H9 (cell line): ENCODE results near the gene WFDC12. TPM values are rescaled to one million over a fixed set of nuclear protein-coding genes. Genes with fewer than 3 reads are reported as not detected.

ENCODE experiments used
- DNase-seq: peaks from one replicate; pipeline ENCODE4 v3.0.0-alpha.2; 2017
- H2AFZ ChIP-seq: one replicate; pipeline ENCODE4 v1.6.1; 2013; ENCODE audit warnings: mild to moderate bottlenecking, low read length, control low read depth, moderate library complexity
- H2AK5ac ChIP-seq: 2 replicates; pipeline ENCODE4 v1.6.1; 2013; ENCODE audit warnings: low read length, control low read depth, mixed read lengths; ENCODE audit not compliant: insufficient read length
- H2BK120ac ChIP-seq: one replicate; pipeline ENCODE4 v1.6.1; 2013; ENCODE audit warnings: low read depth, mild to moderate bottlenecking, low read length, control low read depth, inconsistent platforms; ENCODE audit not compliant: poor library complexity, severe bottlenecking
- H2BK12ac ChIP-seq: 2 replicates; pipeline ENCODE4 v1.6.1; 2013; ENCODE audit warnings: low read length, control low read depth, mixed read lengths, low read depth; ENCODE audit not compliant: insufficient read length
- H2BK15ac ChIP-seq: 2 replicates; pipeline ENCODE4 v1.6.1; 2013; ENCODE audit warnings: low read depth, low read length, control low read depth
- H2BK20ac ChIP-seq: one replicate; pipeline ENCODE4 v1.6.1; 2013; ENCODE audit warnings: low read depth, mild to moderate bottlenecking, low read length, control low read depth, inconsistent platforms; ENCODE audit not compliant: poor library complexity, severe bottlenecking
- H2BK5ac ChIP-seq: 2 replicates; pipeline ENCODE4 v1.6.1; 2013; ENCODE audit warnings: low read length, control low read depth, mixed read lengths; ENCODE audit not compliant: insufficient read length
- H3K14ac ChIP-seq: 2 replicates; pipeline ENCODE4 v1.6.1; 2013; ENCODE audit warnings: low read length, control low read depth; ENCODE audit not compliant: insufficient read depth
- H3K18ac ChIP-seq: 2 replicates; pipeline ENCODE4 v1.6.1; 2013; ENCODE audit warnings: low read depth, mild to moderate bottlenecking, mixed read lengths, low read length, control low read depth; ENCODE audit not compliant: insufficient read length
- H3K23ac ChIP-seq: 2 replicates; pipeline ENCODE4 v1.6.1; 2013; ENCODE audit warnings: low read length, control low read depth, mixed read lengths, low read depth; ENCODE audit not compliant: insufficient read length
- H3K23me2 ChIP-seq: 2 replicates; pipeline ENCODE4 v1.6.1; 2013; ENCODE audit warnings: low read depth, mild to moderate bottlenecking, mixed read lengths, low read length, control low read depth; ENCODE audit not compliant: insufficient read length, poor library complexity, severe bottlenecking
- H3K27ac ChIP-seq: 2 replicates; pipeline ENCODE4 v1.5.1; 2013; ENCODE audit warnings: low read length, control low read depth, mixed read lengths, low read depth; ENCODE audit not compliant: insufficient read length
- H3K27me3 ChIP-seq: 2 replicates; pipeline ENCODE4 v1.6.1; 2013; ENCODE audit warnings: low read length, control low read depth, inconsistent platforms; ENCODE audit not compliant: insufficient read depth
- H3K4ac ChIP-seq: 2 replicates; pipeline ENCODE4 v1.6.1; 2013; ENCODE audit warnings: low read depth, mild to moderate bottlenecking, control low read depth, inconsistent platforms, low read length, moderate library complexity
- H3K4me1 ChIP-seq: 2 replicates; pipeline ENCODE4 v1.6.1; 2013; ENCODE audit warnings: low read length, control low read depth, inconsistent platforms; ENCODE audit not compliant: insufficient read depth
- H3K4me2 ChIP-seq: 2 replicates; pipeline ENCODE4 v1.6.1; 2013; ENCODE audit warnings: low read length, control low read depth, mixed read lengths; ENCODE audit not compliant: insufficient read length, insufficient read depth
- H3K56ac ChIP-seq: 2 replicates; pipeline ENCODE4 v1.6.1; 2013; ENCODE audit warnings: low read depth, mild to moderate bottlenecking, mixed read lengths, low read length, control low read depth; ENCODE audit not compliant: insufficient read length
- H3K79me1 ChIP-seq: 2 replicates; pipeline ENCODE4 v1.6.1; 2013; ENCODE audit warnings: low read depth, mild to moderate bottlenecking, moderate library complexity, low read length, control low read depth, inconsistent platforms; ENCODE audit not compliant: insufficient read depth, poor library complexity, severe bottlenecking
- H3K79me2 ChIP-seq: 2 replicates; pipeline ENCODE4 v1.6.1; 2013; ENCODE audit warnings: low read length, control low read depth, inconsistent platforms; ENCODE audit not compliant: insufficient read depth
- H3K9ac ChIP-seq: 2 replicates; pipeline ENCODE4 v1.6.1; 2013; ENCODE audit warnings: low read length, control low read depth, mixed read lengths; ENCODE audit not compliant: insufficient read length; ENCODE audit errors: extremely low read depth
- H3K9me3 ChIP-seq: one replicate; pipeline ENCODE4 v1.6.1; 2013; ENCODE audit warnings: low read depth, low read length, inconsistent platforms; ENCODE audit not compliant: control insufficient read depth
- H3T11ph ChIP-seq: one replicate; pipeline ENCODE4 v1.6.1; 2013; ENCODE audit warnings: mild to moderate bottlenecking, low read length, control low read depth, inconsistent platforms
- H4K20me1 ChIP-seq: one replicate; pipeline ENCODE4 v1.6.1; 2013; ENCODE audit not compliant: control insufficient read depth, insufficient read length, insufficient read depth
- H4K5ac ChIP-seq: 2 replicates; pipeline ENCODE4 v1.6.1; 2013; ENCODE audit warnings: low read depth, mild to moderate bottlenecking, mixed read lengths, low read length, control low read depth; ENCODE audit not compliant: insufficient read length
- H4K8ac ChIP-seq: replicated peaks from 2 replicates; pipeline ENCODE4 v1.6.1; 2013; ENCODE audit warnings: low read length, control low read depth, mixed read lengths, low read depth; ENCODE audit not compliant: insufficient read length
- H4K91ac ChIP-seq: 2 replicates; pipeline ENCODE4 v1.6.1; 2013; ENCODE audit warnings: low read depth, mild to moderate bottlenecking, moderate library complexity, mixed read lengths, low read length, control low read depth; ENCODE audit not compliant: insufficient read length
- H3K27ac Mint-ChIP-seq, 3 experiments: 2 replicates in 2 of 3; 3 replicates in 1 of 3; pipeline ENCODE4 v1.8.0; 2020 to 2021; ENCODE audit warnings: mixed read lengths in 3 of 3, mild to moderate bottlenecking in 1 of 3, moderate library complexity in 1 of 3
- H3K27me3 Mint-ChIP-seq: 2 replicates; pipeline ENCODE4 v1.8.0; 2021; ENCODE audit warnings: low read depth, mild to moderate bottlenecking, moderate library complexity, mixed read lengths
- H3K36me3 Mint-ChIP-seq, 3 experiments: 2 replicates in 2 of 3; 3 replicates in 1 of 3; pipeline ENCODE4 v1.8.0; 2020 to 2021; ENCODE audit warnings: low read depth in 3 of 3, mixed read lengths in 3 of 3; ENCODE audit not compliant: insufficient read depth in 1 of 3
- H3K4me1 Mint-ChIP-seq, 2 experiments: 2 replicates each; pipeline ENCODE4 v1.8.0; 2020; ENCODE audit warnings: mixed read lengths in 2 of 2
- H3K4me3 Mint-ChIP-seq, 2 experiments: 2 replicates in 1 of 2; 3 replicates in 1 of 2; pipeline ENCODE4 v1.8.0; 2020 to 2021; ENCODE audit warnings: mild to moderate bottlenecking in 2 of 2, mixed read lengths in 2 of 2, moderate library complexity in 1 of 2
- H3K9me3 Mint-ChIP-seq, 2 experiments: 2 replicates in 1 of 2; 3 replicates in 1 of 2; pipeline ENCODE4 v1.8.0; 2020; ENCODE audit warnings: mild to moderate bottlenecking in 2 of 2, mixed read lengths in 2 of 2, moderate library complexity in 1 of 2
- WGBS: extraction: QIAGEN DNeasy Blood & Tissue Kit; methylation state at CpG from one replicate; pipeline ENCODE4 v1.1.7; 2013; ENCODE audit warnings: missing lambda C conversion rate, low lambda C conversion rate, mixed read lengths; ENCODE audit not compliant: insufficient read length; ENCODE audit errors: extremely low coverage; 5-methylcytosine and 5-hydroxymethylcytosine counted together
- total RNA-seq: library from RNA; stranded (reverse); gene quantifications from 2 replicates; pipeline ENCODE4 v1.2.1, GENCODE V29; 2021
- TF ChIP-seq, protein P1 (sequence below): fragments of 200-600 bp; sonication (generic); conservative IDR thresholded peaks from 3 replicates; pipeline ENCODE4 v1.8.0; 2021; ENCODE audit warnings: antibody characterized with exemption, mild to moderate bottlenecking

Gene WFDC12
- total RNA-seq, 1 experiment from 2014 or later: not detected

DNA sequence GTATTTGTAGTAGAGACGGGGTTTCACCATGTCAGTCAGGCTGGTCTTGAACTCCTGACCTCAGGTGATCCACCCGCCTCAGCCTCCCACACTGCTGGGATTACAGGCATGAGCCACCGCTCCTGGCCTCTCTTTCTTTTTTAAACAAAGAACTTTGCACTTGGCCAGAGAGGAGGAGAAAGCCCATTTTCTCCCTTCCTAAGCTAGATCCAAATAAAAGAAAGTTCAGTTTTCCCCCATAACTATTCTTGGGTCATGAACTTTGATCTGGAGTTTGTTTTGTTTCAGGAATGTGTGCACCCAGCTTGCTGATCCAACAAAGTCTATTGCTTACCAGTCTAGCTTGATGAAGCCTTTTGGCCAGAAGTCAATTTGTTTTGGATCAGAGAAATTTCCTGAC lies 46.7 kb downstream of the WFDC12 start:
- Mint-ChIP-seq H3K4me1 (peaks cover 15 to 17% of the 10 kb centered on the region in 2 experiments), H3K36me3 (peaks cover 17 to 55% (median 33%) of the 10 kb centered on the region in 3 experiments), H3K27ac (peak overlapping the region in 1 of 3 experiments; percentile 49; a peak in 1 of 7 replicates), H3K4me3 (no peak overlapping the region), H3K9me3 (peaks cover 5 to 10% of the 10 kb centered on the region in 2 experiments; a peak in 4 of 5 replicates), H3K27me3 (no peaks in the 10 kb centered on the region)
- Histone ChIP-seq H3T11ph (no peak overlapping the region), H4K8ac (no peak overlapping the region), H4K5ac (no peak overlapping the region), H3K4ac (no peak overlapping the region), H2AFZ (no peak overlapping the region), H3K4me1 (peaks cover 7% of the 10 kb centered on the region; the same call in 1 of the 2 replicates), H3K18ac (no peak overlapping the region), H2BK5ac (no peak overlapping the region), H2BK120ac (no peak overlapping the region), H2AK5ac (no peak overlapping the region), H3K27me3 (no peaks in the 10 kb centered on the region), H3K9me3 (peaks cover 4% of the 10 kb centered on the region), H3K4me2 (no peak overlapping the region), H2BK20ac (no peak overlapping the region), H3K79me2 (no peaks in the 10 kb centered on the region), H3K27ac (no peak overlapping the region), H2BK12ac (no peak overlapping the region), H3K56ac (no peak overlapping the region), H4K91ac (no peak overlapping the region), H3K79me1 (no peaks in the 10 kb centered on the region), H3K23ac (no peak overlapping the region), H2BK15ac (no peak overlapping the region), H4K20me1 (no peaks in the 10 kb centered on the region), H3K14ac (no peak overlapping the region), H3K9ac (no peak overlapping the region), H3K23me2 (no peaks in the 10 kb centered on the region)
- no peak for DNase-seq
- no CpG with 5 or more reads among the region's 3 CpGs for WGBS
- TF ChIP-seq, protein P1, sequence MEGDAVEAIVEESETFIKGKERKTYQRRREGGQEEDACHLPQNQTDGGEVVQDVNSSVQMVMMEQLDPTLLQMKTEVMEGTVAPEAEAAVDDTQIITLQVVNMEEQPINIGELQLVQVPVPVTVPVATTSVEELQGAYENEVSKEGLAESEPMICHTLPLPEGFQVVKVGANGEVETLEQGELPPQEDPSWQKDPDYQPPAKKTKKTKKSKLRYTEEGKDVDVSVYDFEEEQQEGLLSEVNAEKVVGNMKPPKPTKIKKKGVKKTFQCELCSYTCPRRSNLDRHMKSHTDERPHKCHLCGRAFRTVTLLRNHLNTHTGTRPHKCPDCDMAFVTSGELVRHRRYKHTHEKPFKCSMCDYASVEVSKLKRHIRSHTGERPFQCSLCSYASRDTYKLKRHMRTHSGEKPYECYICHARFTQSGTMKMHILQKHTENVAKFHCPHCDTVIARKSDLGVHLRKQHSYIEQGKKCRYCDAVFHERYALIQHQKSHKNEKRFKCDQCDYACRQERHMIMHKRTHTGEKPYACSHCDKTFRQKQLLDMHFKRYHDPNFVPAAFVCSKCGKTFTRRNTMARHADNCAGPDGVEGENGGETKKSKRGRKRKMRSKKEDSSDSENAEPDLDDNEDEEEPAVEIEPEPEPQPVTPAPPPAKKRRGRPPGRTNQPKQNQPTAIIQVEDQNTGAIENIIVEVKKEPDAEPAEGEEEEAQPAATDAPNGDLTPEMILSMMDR: no peak

Other genes starting within 250 kb of the WFDC12 start
- gene YWHAB, start 238.8 kb downstream of the WFDC12 start, total RNA-seq: 203 and 204 TPM in 2 replicates
- 83.5 and 92.0 TPM in 2 replicates for gene PABPC1L, start 214.4 kb downstream of the WFDC12 start, total RNA-seq
- gene TOMM34, start 164.1 kb downstream of the WFDC12 start, total RNA-seq: 37.5 and 40.1 TPM in 2 replicates
- gene STK4, start 158.0 kb downstream of the WFDC12 start, total RNA-seq: 41.3 and 43.0 TPM in 2 replicates
- 0.98 and 0.99 TPM in 2 replicates for gene KCNS1, start 23.3 kb downstream of the WFDC12 start, total RNA-seq
- not detected in 2 replicates for gene WFDC5, start 9.3 kb downstream of the WFDC12 start, total RNA-seq
- not detected in 2 replicates for gene PI3, start 50.4 kb upstream of the WFDC12 start, total RNA-seq
- gene SEMG1, start 82.6 kb upstream of the WFDC12 start, total RNA-seq: 1.4 and 2.0 TPM in 2 replicates
- not detected in 2 replicates for gene SEMG2, start 96.9 kb upstream of the WFDC12 start, total RNA-seq
- not detected in 2 replicates for gene SLPI, start 130.1 kb upstream of the WFDC12 start, total RNA-seq
- gene RBPJL, start 182.4 kb upstream of the WFDC12 start, total RNA-seq: 0.28 TPM in 1 of 2 replicates, not detected in the other
- 0.11 TPM in 1 of 2 replicates, not detected in the other for gene MATN4, start 183.8 kb upstream of the WFDC12 start, total RNA-seq
- gene SDC4, start 224.0 kb upstream of the WFDC12 start, total RNA-seq: 50.7 and 54.3 TPM in 2 replicates
- 18.6 and 21.0 TPM in 2 replicates for gene SYS1, start 238.7 kb upstream of the WFDC12 start, total RNA-seq